ENCODE measurements around the gene ANKUB1.

Gene ANKUB1

GRCh38 chr3:149796026-149796425, 3.7 kb upstream of the ANKUB1 start:
- TF ChIP-seq REST (IDR thresholded peaks at IDR 0.05; ENCODE audit: insufficient read depth in 1 of 2, low read depth in 2 of 2, low read length in 2 of 2) = no peak
- no peak for TF ChIP-seq FOXP2 (optimal IDR thresholded peaks at IDR 0.05; ENCODE audit: borderline replicate concordance, extremely low read depth, extremely low read length, insufficient read depth)
- TF ChIP-seq SIN3A (IDR thresholded peaks at IDR 0.05; ENCODE audit: borderline replicate concordance, insufficient read depth, low read length) = no peak
- no peak for TF ChIP-seq POLR2AphosphoS5 (IDR thresholded peaks at IDR 0.05; ENCODE audit: low read depth, low read length)
- TF ChIP-seq TAF1 (IDR thresholded peaks at IDR 0.05; ENCODE audit: borderline replicate concordance, insufficient read depth, low read length) = no peak

- TF ChIP-seq TAF1 (IDR thresholded peaks at IDR 0.05; ENCODE audit: borderline replicate concordance, insufficient read depth, low read length) (no peak), FOXP2 (optimal IDR thresholded peaks at IDR 0.05; ENCODE audit: borderline replicate concordance, extremely low read depth, extremely low read length, insufficient read depth) (no peak), SIN3A (IDR thresholded peaks at IDR 0.05; ENCODE audit: borderline replicate concordance, insufficient read depth, low read length) (no peak), POLR2AphosphoS5 (IDR thresholded peaks at IDR 0.05; ENCODE audit: low read depth, low read length) (no peak), REST (IDR thresholded peaks at IDR 0.05; ENCODE audit: insufficient read depth in 1 of 2, low read depth in 2 of 2, low read length in 2 of 2) (no peak)
Observed at GRCh38 chr3:149790698-149791097, 1.7 kb downstream of the ANKUB1 start.

DNA sequence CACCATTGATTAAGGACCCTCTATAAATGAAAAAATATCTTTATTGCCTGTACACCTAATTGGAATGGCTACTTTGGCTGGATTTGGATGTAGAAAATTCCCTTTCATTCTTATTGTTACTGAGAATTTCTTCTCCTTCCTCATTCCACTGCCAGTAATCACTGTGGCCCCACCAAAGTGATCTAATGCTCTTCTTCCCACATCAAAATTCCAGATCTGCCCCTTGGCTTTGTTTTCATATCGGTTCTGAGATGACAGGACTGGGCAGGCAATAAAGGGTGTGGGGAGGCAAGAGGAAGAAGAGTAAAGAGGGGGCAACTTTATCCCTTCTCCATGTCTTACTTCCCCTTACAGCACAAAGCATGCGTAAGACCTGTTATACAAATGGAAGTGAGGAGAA, 2.1 kb downstream of the ANKUB1 start:
- TF ChIP-seq FOXP2 (optimal IDR thresholded peaks at IDR 0.05; ENCODE audit: borderline replicate concordance, extremely low read depth, extremely low read length, insufficient read depth) (no peak), SIN3A (IDR thresholded peaks at IDR 0.05; ENCODE audit: borderline replicate concordance, insufficient read depth, low read length) (no peak), REST (IDR thresholded peaks at IDR 0.05; ENCODE audit: insufficient read depth in 1 of 2, low read depth in 2 of 2, low read length in 2 of 2) (no peak), POLR2AphosphoS5 (IDR thresholded peaks at IDR 0.05; ENCODE audit: low read depth, low read length) (no peak), TAF1 (IDR thresholded peaks at IDR 0.05; ENCODE audit: borderline replicate concordance, insufficient read depth, low read length) (no peak)

GRCh38 chr3:149784064-149784704, 8.2 kb downstream of the ANKUB1 start:
- TF ChIP-seq SIN3A (IDR thresholded peaks at IDR 0.05; ENCODE audit: borderline replicate concordance, insufficient read depth, low read length) (no peak), POLR2AphosphoS5 (IDR thresholded peaks at IDR 0.05; ENCODE audit: low read depth, low read length) (no peak), FOXP2 (optimal IDR thresholded peaks at IDR 0.05; ENCODE audit: borderline replicate concordance, extremely low read depth, extremely low read length, insufficient read depth) (no peak), TAF1 (IDR thresholded peaks at IDR 0.05; ENCODE audit: borderline replicate concordance, insufficient read depth, low read length) (no peak), REST (IDR thresholded peaks at IDR 0.05; ENCODE audit: insufficient read depth in 1 of 2, low read depth in 2 of 2, low read length in 2 of 2) (no peak)

Measured in PFSK-1 (cell line).